ENCODE measurements around the gene CCDC6. TPM values are rescaled to one million over a fixed set of nuclear protein-coding genes. Genes with fewer than 3 reads are reported as not detected.
"Not testable (repeated sequence)": the region's sequence is repeated elsewhere in the genome, so short reads cannot be mapped to it uniquely, and the experiment has no call there.

Gene CCDC6
- total RNA-seq, 1 donor from 2014 or later: 12.7 TPM

DNA sequence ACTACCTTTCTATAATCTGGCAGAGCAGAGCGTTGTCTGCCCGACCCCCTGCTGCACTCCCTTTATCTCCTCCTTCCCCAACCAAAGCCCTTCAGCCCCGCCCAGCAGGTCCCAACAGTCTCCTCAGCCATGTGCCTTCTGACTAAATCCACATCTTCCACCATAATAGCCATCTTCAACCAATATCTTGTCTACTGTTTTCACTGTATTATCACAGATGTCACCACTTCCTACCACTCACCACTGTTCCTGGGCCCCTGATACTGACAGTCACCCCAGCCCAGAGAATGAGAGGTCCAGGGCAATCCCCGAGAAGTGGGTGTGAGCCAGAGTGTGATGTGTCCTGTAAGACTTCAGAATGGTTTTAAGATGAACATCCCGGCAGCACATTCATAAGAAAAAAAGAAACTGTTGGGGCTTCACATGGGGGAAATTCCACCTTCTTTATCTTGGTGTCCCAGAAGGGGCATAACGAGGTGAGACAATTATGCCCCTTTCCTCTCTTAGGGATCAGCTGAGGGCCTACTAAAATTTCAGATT, 25.3 kb downstream of the CCDC6 start:
- DNase-seq (ENCODE audit: low read depth in 2 of 2): no peak

GRCh38 chr10:59880019-59880717, 26.2 kb downstream of the CCDC6 start:
- no peak for DNase-seq (ENCODE audit: low read depth in 2 of 2)

DNA sequence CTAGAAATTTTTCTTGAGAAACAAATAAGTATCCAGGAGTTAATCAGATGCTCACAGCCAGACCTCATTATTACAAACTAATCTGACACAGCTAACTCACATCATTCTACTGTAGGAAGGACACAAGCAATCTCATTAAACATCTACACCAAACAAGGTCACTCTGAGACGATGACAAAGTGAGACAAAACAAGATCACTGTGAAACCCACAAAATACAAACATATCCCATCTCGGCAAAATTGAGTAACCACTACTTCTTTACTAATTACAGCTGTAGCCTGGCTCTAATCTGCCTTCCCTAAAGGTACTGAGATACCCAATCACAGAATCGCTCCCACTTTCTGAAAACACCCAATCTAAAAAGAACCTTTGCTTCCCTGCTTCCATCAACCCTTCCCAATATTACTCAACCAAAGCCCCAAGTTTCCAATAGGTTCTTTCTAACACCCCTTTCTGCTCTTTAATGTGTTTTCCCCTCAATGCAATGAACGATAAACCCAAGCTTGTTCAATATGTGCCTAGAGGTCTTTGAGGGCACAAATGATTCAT, 26.9 kb downstream of the CCDC6 start:
- no peak for DNase-seq (ENCODE audit: low read depth in 2 of 2)

DNA sequence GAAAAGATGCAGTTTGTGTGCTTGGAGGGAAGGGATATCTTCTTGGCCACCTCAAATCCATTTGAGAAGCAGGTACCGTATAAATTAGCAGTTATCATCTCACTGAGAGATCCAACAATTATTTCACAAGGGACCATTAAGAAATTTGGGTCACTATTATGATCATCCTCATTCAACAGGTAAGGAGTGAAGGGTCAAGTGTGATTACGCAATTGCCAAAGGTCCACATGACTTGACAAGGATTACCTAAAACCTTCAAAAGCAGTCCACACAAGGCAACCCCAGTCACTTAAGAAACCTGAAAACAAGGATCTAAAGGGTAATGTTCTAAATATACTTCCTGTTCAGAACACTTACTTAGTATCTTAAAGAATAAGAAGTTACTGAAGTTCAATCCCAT, 27.4 kb downstream of the CCDC6 start:
- DNase-seq (ENCODE audit: low read depth in 2 of 2): no peak

- DNase-seq (ENCODE audit: low read depth in 2 of 2): no peak
Measured at GRCh38 chr10:59878289-59878688, 28.1 kb downstream of the CCDC6 start.

GRCh38 chr10:59877191-59877671, 29.1 kb downstream of the CCDC6 start:
- peak; percentile 31 to 73 for DNase-seq (ENCODE audit: low read depth in 2 of 2)

GRCh38 chr10:59876695-59877094, 29.7 kb downstream of the CCDC6 start:
- no peak for DNase-seq (ENCODE audit: low read depth in 2 of 2)

DNA sequence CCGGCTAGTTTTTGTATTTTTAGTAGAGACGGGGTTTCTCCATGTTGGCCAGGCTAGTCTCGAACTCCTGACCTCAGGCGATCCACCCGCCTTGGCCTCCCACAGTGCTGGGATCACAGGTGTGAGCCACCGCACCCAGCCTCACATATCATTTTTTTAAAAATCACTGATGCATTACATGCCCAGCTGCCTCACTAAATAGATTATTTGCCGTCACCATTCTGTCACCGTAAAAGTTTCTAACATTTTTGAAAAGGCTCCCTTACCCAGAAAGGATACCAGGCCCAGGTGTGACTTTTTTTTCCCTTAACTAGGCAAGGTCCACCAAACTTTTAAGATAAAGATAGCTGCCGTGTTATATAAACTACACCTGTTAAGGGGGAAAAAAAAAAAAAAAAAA, 30.1 kb downstream of the CCDC6 start:
- DNase-seq (ENCODE audit: low read depth in 2 of 2): not testable (repeated sequence)

DNA sequence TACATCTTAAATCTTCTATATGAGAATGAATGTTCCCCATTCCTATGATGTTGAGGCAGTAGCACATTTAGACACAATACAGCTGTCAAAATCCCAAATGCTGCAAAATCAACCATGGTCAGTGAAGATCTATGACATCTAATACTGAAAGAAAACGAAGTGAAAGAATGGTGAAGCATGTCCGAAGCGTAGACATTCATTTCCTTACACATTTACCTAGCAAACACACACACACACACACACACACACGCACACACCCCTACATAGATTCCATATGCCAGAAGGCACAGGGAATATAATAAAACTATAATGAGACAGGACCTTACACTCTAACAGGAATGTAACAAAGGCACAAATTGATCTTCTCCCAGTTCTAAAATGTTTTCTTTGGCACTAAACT, 32.5 kb downstream of the CCDC6 start:
- DNase-seq (ENCODE audit: low read depth in 2 of 2): peak in 1 of 2 donors; percentile 23

- DNase-seq (ENCODE audit: low read depth in 2 of 2): peak in 1 of 2 donors; percentile 88
Measured at GRCh38 chr10:59872892-59873463, 33.4 kb downstream of the CCDC6 start.

- no peak for DNase-seq (ENCODE audit: low read depth in 2 of 2)
Measured at GRCh38 chr10:59870152-59870551, 36.2 kb downstream of the CCDC6 start.

DNA sequence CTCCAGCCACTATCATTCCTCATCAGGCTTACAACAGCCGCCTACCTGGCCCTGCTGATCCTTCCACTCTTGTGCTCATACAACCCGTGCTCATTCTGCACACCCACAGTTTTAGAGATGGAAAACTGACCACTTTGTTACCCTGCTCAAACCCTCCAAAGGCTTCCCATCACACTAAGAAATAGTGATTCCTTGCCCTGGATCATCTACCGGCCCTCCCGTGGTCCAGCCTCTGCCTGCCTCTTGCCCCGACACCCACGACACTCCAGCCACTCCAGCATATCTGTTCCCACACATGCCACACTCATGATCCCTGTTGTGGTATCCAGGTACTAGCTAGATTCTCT, 36.8 kb downstream of the CCDC6 start:
- DNase-seq (ENCODE audit: low read depth in 2 of 2): no peak

DNA sequence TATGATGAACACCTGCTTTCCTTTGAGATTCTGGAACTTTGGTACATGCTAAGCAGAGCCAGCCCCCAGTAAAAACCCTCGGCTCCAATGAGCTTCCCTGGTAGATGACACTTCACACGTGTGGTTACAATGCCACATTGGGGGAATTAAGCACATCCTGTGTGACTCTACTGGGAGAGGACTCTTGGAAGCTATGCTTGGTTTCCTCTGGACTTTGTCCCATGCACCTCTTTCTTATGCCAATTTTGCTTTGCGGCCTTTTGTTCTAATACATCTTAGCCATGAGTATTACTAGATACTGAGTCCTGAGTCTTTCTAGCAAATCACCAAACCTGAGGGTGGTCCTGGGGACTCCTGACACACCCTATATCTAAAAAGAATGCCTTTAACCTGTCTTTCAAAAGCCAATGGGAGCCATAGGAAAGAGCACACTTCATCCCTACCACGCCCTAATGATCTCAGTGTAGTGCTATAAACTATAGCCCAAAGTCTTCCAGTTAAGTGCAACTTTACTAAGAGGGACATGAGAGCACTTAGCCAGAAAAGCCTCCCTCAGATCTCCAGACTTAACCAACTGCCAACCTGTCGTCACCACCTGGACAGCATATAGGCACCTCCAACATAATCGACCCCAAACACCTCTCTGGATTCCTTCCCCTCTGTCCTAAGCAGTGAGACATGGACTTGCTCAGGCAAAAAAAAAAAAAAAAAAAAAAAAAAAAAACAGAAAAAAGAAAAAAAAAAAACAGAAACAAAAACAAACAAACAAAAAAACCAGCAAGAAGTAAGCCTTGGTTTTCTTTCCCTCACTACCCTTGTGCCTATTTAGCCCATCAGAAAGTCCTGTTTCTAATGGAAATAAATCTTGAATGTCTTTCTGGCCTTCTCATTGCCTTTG, 37.4 kb downstream of the CCDC6 start:
- DNase-seq (ENCODE audit: low read depth in 2 of 2): no peak

GRCh38 chr10:59867590-59867989, 38.8 kb downstream of the CCDC6 start:
- DNase-seq (ENCODE audit: low read depth in 2 of 2): no peak

- peak; percentile 11 to 24 for DNase-seq (ENCODE audit: low read depth in 2 of 2)
Measured at GRCh38 chr10:59865101-59865500, 41.3 kb downstream of the CCDC6 start.

- DNase-seq (ENCODE audit: low read depth in 2 of 2): no peak
Measured at GRCh38 chr10:59864141-59864962, 42.0 kb downstream of the CCDC6 start.

DNA sequence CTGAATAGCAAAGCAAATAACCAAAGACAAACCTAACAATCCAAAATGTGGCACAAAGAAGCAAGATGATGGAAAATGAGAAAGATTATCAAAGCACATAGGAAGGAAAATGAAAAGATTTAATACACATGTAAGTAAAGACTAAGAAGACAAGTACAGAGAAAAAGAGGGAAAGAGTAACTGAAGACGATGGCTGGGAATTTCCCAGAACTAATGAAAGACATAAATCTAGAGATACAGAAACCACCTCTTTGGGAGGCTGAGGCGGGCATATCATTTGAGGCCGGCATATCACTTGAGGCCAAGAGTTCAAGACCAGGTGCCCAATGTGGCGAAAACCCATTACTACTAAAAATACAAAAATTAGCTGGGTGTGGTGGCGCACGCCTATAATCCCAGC, 46.8 kb downstream of the CCDC6 start:
- no peak for DNase-seq (ENCODE audit: low read depth in 2 of 2)

DNA sequence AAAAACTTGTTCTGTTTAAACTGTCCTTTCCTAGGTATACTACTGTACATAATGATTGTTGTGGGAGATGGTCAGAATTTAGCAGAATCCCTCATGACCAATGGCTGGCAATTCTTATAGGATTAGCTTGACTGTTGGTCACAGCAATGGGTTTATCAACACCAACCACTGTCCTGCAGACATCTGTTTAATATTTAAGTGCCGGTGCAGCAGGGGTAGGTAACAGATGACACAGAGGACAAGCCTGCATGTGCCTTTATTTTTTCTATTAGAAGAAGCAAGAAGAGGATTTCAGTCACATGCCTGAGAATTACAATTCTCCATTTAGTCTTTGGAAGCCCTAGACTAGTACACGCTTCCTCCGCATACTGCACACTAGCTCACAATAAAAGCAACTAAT, 48.4 kb downstream of the CCDC6 start:
- DNase-seq (ENCODE audit: low read depth in 2 of 2): no peak

GRCh38 chr10:59857049-59857448, 49.3 kb downstream of the CCDC6 start:
- no peak for DNase-seq (ENCODE audit: low read depth in 2 of 2)

DNA sequence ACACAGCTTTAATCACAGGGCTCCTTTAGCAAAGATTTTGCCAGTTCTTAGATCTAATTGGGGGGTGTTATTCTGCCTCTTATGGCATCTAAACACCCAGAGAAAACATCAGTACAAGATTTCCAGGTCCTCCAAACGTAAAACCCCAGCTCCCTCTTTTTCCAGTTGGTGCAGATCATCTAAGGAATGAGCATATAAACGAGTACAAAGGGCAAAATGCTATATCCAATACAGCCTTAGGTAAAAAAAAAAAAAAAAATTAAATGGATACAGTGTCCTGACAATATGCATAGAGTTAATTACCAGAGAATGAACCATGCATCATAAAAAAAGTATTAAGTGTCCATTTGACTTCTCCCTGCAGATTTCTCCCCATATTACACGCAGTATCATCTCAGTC, 50.3 kb downstream of the CCDC6 start:
- no peak for DNase-seq (ENCODE audit: low read depth in 2 of 2)

DNA sequence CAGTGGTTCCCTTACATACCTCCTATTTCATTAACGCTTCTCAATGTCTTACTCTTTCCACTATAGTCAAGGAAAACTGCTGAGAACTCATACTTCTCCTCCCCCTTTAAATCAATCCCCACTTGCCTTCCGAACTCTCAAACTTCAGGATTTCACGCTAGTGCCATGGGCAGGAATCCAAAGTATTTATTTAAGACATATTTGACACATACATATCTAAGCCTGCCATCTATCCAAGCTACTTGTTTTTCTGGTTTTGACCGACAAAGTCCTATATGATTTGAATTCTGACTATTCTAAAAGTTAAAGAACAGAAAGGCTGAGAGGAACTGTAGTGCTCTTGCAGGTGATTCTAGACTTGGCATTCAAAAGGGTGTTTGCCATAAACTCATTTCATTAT, 51.8 kb downstream of the CCDC6 start:
- DNase-seq (ENCODE audit: low read depth in 2 of 2): no peak
